Psoas muscle (tissue), 8 donors: ENCODE measurements around the gene DOK6. TPM values are rescaled to one million over a fixed set of nuclear protein-coding genes. Genes with fewer than 3 reads are reported as not detected.

ENCODE experiments used
- ATAC-seq, 4 donors: fragments of 200-7000 bp; cut with Tn5 transposase; one replicate each; pipeline ENCODE4 v1.9.1; 2020; ENCODE audit warnings: moderate library complexity in 3 of 4, mild to moderate bottlenecking in 2 of 4
- DNase-seq, 2 donors: peaks; one replicate each; pipeline ENCODE4 v3.0.0-alpha.2; 2020
- H3K27ac ChIP-seq: fragments of 200-600 bp; one replicate; pipeline ENCODE4 v1.8.0; 2022
- H3K27me3 ChIP-seq, 3 donors: fragments of 200-600 bp in 1 of 3; one replicate each; pipeline versions ENCODE4 v1.6.1 to v1.8.0; 2013 to 2022; ENCODE audit warnings: low read length in 2 of 3, mild to moderate bottlenecking in 2 of 3, moderate library complexity in 1 of 3; ENCODE audit not compliant: insufficient read depth in 3 of 3
- H3K36me3 ChIP-seq, 2 donors: fragments of 200-600 bp in 1 of 2; one replicate each; pipeline versions ENCODE4 v1.6.1 to v1.8.0; 2013 to 2022; ENCODE audit warnings: low read depth in 1 of 2, mild to moderate bottlenecking in 1 of 2, moderate library complexity in 1 of 2; ENCODE audit not compliant: insufficient read depth in 1 of 2
- H3K4me1 ChIP-seq: fragments of 200-600 bp; one replicate; pipeline ENCODE4 v1.8.0; 2022
- H3K4me3 ChIP-seq: fragments of 200-600 bp; one replicate; pipeline ENCODE4 v1.8.0; 2022; ENCODE audit warnings: mild to moderate bottlenecking
- H3K9me3 ChIP-seq: fragments of 200-600 bp; one replicate; pipeline ENCODE4 v1.8.0; 2022
- WGBS, 3 donors: extraction: QIAGEN DNeasy Blood & Tissue Kit; methylation state at CpG; one replicate each; pipeline versions ENCODE4 v1.1.6 to v1.1.7; 2013; 5-methylcytosine and 5-hydroxymethylcytosine counted together
- intact Hi-C, 2 donors: fragments of 100-400 bp; cut with DNase I; formaldehyde crosslinking; loops; one replicate each; pipeline versions ENCODE4 v1.11.0 to v1.14.2; 2022
- polyA plus RNA-seq, 3 donors: library from polyadenylated mRNA; stranded (reverse); fragments of 200-250 nt; gene quantifications; one replicate each; pipeline ENCODE4 v1.2.3, GENCODE V29; 2013
- total RNA-seq, 4 donors: library from RNA; stranded (reverse); fragmentation: NEBNext Ultra II Directional in 2 of 4; extraction: Animal tissue kit (Norgen Biotek cat#: 25700) in 2 of 4; gene quantifications; one replicate each; pipeline versions ENCODE4 v1.2.1 to v1.2.4, GENCODE V29; 2021 to 2023
- TF ChIP-seq, protein P1 (sequence below): fragments of 200-600 bp; IDR thresholded peaks from one replicate; pipeline ENCODE4 v1.8.0; 2022; ENCODE audit warnings: antibody characterized with exemption
- donor health status: healthy with polysubstance abuse.
- donor health status: DM: no; HTN: no; CAD: no; lungs with moderate emphysema.
- donor health status: Bipolar disorder and iron deficiency.
- donor health status: healthy.
- donor health status: DM: yes; HTN: yes; CAD: no.
- donor health status: DM: no; HTN: no; CAD: no.
- donor health status: DM: no; HTN: no; CAD: no.
- donor health status: DM: yes; HTN: yes; CAD: no.

Gene DOK6
- total and polyA plus RNA-seq, 7 donors: 0.05 to 0.97 (median 0.18) TPM

DNA sequence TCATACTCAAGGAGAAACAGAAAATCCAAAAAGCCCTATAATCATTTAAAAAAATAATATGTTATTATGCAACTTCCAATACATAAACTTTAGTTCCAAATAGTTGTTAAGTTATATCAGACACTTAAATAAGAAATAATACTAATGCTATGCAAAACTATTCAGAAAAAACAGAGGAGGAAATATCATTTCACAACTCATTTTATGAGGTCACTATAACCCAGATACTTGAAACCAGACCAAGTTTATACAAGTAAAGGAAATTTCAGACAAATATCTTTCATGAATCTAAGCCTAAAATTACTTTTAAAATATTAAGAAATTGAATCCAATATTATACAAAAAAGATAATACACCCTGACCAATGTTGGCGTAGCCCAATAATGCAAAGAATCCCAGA is 286.2 kb downstream of the DOK6 start:
- Histone ChIP-seq H3K4me1 (no peaks in the 10 kb centered on the region), H3K27me3 (no peaks in the 10 kb centered on the region), H3K27ac (no peak overlapping the region), H3K9me3 (no peaks in the 10 kb centered on the region), H3K36me3 (no peaks in the 10 kb centered on the region), H3K4me3 (no peak overlapping the region)
- TF ChIP-seq, protein P1, sequence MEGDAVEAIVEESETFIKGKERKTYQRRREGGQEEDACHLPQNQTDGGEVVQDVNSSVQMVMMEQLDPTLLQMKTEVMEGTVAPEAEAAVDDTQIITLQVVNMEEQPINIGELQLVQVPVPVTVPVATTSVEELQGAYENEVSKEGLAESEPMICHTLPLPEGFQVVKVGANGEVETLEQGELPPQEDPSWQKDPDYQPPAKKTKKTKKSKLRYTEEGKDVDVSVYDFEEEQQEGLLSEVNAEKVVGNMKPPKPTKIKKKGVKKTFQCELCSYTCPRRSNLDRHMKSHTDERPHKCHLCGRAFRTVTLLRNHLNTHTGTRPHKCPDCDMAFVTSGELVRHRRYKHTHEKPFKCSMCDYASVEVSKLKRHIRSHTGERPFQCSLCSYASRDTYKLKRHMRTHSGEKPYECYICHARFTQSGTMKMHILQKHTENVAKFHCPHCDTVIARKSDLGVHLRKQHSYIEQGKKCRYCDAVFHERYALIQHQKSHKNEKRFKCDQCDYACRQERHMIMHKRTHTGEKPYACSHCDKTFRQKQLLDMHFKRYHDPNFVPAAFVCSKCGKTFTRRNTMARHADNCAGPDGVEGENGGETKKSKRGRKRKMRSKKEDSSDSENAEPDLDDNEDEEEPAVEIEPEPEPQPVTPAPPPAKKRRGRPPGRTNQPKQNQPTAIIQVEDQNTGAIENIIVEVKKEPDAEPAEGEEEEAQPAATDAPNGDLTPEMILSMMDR: no peak
- ATAC-seq (no peak), DNase-seq (no peak)
- intact Hi-C loops: no loop called here
- WGBS, 3 donors: 0% methylated on average over 1 of the region's 1 CpG

DNA sequence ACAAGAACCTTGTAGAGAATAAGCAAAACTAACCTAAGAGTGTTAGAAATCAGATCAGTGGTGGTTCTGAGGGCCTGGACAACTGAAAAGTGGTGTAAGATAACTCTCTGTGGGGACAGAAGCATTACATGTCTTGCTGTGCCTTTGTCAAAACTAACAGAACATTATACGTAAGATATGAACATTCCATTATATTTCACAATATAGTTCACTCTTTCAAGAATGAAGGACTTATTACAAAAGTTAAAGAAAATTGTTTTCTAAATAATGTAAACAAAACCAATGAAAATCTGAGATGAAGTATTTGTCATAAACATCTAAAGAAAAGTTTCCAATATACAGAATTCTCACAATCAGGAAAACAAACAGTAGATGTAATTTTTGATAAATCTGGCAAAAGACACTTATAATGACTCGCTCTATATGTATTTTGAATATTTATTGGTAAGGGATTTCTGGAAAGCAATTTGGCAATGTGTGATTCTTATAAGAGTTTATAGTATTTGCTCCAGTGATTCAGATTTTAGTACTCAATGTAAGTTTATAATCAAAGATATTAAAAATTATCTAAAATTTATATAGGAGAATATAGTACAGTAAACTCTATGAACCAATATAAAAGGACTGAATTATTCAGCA is 288.6 kb downstream of the DOK6 start:
- Histone ChIP-seq H3K4me1 (no peaks in the 10 kb centered on the region), H3K9me3 (no peaks in the 10 kb centered on the region), H3K36me3 (no peaks in the 10 kb centered on the region), H3K4me3 (no peak overlapping the region), H3K27ac (no peak overlapping the region), H3K27me3 (no peaks in the 10 kb centered on the region)
- DNase-seq: no peak
- no peak for ATAC-seq
- WGBS, 3 donors: 82 to 86% (median 83%) methylated on average over 2 of the region's 2 CpGs
- intact Hi-C loops: no loop called here
- TF ChIP-seq, protein P1: no peak

DNA sequence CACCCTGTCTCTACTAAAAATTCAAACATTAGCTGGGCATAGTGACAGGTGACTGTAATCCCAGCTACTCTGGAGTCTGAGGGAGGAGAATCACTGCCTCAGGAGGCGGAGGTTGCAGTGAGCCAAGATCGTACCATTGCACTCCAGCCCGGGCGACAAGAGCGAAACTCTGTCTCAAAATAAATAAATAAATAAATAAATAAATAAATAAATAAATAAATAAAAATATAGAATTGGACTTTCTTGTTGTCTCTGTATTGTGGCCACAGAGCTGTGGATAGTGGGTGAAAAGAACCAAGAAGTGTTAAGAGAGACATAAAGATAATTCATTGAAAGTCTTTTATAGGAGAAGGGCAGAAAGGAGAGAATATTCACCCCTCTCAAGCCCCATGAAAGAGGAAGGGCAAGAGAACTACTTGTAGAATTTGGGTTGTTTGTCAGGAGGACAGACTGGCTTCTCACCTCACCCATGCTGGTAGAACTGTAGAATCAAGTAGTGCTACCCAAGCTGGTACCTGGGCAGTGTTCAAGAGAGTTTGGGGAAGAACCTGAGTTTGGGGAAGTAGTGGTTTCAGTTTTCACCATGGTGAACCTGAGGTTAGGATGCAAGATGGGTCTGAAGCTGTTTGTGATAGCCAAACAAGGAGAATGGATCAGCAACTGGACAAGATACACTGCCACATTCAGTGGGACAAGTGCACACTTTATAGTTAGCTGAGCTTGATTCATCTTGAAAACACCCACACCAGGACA is 290.5 kb downstream of the DOK6 start:
- DNase-seq (no peak), ATAC-seq (no peak)
- Histone ChIP-seq H3K4me3 (no peak overlapping the region), H3K36me3 (no peaks in the 10 kb centered on the region), H3K27ac (no peak overlapping the region), H3K4me1 (no peaks in the 10 kb centered on the region), H3K27me3 (no peaks in the 10 kb centered on the region), H3K9me3 (no peaks in the 10 kb centered on the region)
- intact Hi-C loops: no loop called here
- WGBS, 3 donors: 96 to 99% (median 96%) methylated on average over 5 of the region's 5 CpGs
- TF ChIP-seq, protein P1: no peak

DNA sequence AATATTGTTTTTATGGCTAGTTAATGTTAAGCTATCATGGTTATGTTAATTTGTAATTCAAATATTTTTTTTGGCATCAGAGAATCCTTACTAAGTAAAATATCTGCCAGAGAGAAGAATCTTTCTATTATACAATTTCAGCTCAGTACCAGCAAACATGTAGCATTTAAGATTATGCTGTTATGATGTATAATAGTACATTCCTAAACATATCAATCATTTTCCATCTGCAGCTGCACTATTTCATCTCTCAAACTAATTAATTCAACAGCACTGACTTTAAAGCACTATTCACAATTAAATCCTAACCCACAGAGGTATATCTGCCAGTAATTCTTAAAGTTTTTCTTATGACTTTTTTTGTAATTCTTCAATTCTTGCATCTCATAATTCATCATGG is 296.4 kb downstream of the DOK6 start:
- no peak overlapping the region for H3K4me3 ChIP-seq
- H3K9me3 ChIP-seq: no peaks in the 10 kb centered on the region
- no peak overlapping the region for H3K27ac ChIP-seq
- DNase-seq: no peak
- ATAC-seq: no peak
- no peaks in the 10 kb centered on the region for H3K4me1 ChIP-seq
- H3K36me3 ChIP-seq: no peaks in the 10 kb centered on the region
- TF ChIP-seq, protein P1: no peak
- intact Hi-C loops: no loop called here
- no peaks in the 10 kb centered on the region for H3K27me3 ChIP-seq
